Activated naive CD8-positive, alpha-beta T cell treated with anti-CD3 and anti-CD28 coated beads, Interleukin-2, amount 50 U/mL, for 16 hours (primary cell): ENCODE measurements around the gene GFER.
"Not testable (repeated sequence)": the region's sequence is repeated elsewhere in the genome, so short reads cannot be mapped to it uniquely, and the experiment has no call there.

Experiments
- DNase-seq: peaks from one replicate; pipeline ENCODE4 v3.0.0-alpha.2; 2020; ENCODE audit warnings: low read depth, low spot score

Gene GFER

GRCh38 chr16:1957434-1958142 is 26.4 kb upstream of the GFER start:
- DNase-seq, result not testable (repeated sequence)

DNA sequence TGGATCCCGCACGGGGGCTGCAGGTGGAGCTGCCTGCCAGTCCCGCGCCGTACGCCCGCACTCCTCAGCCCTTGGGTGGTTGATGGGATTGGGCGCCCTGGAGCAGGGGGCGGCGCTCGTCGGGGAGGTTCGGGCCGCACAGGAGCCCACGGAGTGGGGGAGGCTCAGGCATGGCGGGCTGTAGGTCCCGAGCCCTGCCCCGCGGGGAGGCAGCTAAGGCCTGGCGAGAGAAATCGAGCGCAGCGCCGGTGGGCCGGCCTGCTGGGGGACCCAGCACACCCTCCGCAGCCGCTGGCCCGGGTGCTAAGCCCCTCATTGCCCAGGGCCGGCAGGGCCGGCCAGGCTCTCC is 25.9 kb upstream of the GFER start:
- not testable (repeated sequence) for DNase-seq

- DNase-seq, result no peak
These were observed 25.2 kb upstream of the GFER start for GRCh38 chr16:1958715-1959268.

- DNase-seq, result peak; percentile 77
These were observed 24.5 kb upstream of the GFER start, which contains the start of gene NDUFB10 for GRCh38 chr16:1959269-1960039. NDUFB10 (plus strand) TSS chr16:1959538; CDS start chr16:1959625, 87 bp downstream.

GRCh38 chr16:1960665-1961630 is 23.0 kb upstream of the GFER start:
- DNase-seq, result no peak

- no peak for DNase-seq
These were observed 22.3 kb upstream of the GFER start for GRCh38 chr16:1961651-1962067.

- DNase-seq, result not testable (repeated sequence)
These were observed 21.5 kb upstream of the GFER start for GRCh38 chr16:1962161-1963153.

- no peak for DNase-seq
These were observed 20.0 kb upstream of the GFER start for GRCh38 chr16:1963806-1964505.

DNA sequence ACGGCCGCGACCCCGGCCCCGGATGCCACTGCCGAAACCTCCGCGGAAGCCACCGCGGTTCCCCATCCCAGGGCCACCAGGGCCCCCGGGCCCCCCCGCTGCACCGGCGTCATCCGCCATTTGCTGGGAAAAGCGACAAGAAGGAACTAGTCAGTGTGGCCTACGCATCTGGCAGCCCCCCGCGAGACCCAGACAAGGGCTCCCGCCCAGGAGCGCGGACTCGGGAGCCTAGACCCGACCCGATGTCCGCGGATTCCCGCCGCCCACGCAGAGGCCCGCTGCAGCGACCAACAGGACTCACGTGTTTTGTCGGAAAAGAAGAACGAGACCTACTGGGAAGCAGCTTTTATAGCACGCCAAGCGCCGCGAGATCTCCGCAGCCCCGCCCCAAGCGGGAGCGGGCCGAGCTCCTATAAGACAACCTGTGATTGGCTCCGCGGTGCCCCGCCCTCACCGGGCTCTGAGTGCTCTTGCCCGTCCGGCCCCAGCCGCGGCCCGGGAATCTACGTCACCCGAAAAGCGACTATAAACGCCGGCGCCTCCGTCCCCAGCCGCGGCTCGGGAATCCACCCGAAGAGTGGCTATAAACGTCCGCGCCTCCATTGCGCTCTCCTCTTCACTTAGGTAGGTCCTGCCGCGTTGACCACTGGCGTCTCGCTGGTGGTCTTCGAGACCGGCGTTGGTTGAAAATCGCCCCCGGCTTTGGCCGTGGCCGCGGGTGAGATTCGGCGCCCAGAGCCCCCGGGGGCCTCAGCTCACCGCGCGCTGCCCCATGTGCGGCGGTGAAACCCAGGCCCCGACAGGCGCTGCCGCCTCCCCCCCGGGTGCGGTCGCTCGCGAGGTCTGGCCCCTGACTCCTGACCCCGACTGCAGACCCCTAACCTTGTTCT is 19.2 kb upstream of the GFER start, which contains the start of gene RPS2:
RPS2 (minus strand) TSS at position 321 of the 890 bp plus-strand sequence; CDS start at position 120, 201 bp downstream.
- peak; percentile 99 for DNase-seq

DNA sequence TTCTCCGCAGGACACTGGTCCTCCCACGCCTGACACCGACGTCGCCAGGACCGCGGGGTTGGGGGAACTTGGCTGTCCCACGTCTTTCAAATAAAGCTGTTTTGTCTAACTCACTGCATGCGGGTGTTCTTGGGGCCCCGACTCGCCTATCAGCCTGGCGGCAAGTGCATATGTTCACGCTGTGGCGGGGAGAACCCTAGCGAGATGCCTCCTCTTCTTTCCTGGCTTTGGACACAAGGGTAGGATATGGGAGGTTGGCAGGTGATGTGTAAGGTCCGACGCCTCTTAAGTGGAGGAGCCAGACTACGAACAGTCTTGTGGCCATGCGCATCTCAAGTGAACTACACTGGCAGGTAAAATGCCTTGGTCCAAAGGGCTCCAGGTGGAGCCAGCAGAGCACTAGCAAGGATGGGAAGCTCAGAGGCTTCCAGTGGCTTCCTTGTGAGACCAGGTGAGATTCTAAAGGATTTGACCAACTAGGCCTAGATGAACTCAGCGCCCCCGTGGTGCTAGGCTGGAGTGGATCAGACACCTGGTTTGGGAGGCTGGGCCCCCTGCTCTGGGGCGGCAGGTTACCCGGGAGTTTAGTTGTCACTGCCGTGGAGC is 18.5 kb upstream of the GFER start:
- DNase-seq, result no peak

- no peak for DNase-seq
These were observed 17.5 kb upstream of the GFER start, which contains the start of gene RNF151 for GRCh38 chr16:1966460-1966859. RNF151 (plus strand) TSS chr16:1966856; CDS start chr16:1966882, 26 bp downstream.

DNA sequence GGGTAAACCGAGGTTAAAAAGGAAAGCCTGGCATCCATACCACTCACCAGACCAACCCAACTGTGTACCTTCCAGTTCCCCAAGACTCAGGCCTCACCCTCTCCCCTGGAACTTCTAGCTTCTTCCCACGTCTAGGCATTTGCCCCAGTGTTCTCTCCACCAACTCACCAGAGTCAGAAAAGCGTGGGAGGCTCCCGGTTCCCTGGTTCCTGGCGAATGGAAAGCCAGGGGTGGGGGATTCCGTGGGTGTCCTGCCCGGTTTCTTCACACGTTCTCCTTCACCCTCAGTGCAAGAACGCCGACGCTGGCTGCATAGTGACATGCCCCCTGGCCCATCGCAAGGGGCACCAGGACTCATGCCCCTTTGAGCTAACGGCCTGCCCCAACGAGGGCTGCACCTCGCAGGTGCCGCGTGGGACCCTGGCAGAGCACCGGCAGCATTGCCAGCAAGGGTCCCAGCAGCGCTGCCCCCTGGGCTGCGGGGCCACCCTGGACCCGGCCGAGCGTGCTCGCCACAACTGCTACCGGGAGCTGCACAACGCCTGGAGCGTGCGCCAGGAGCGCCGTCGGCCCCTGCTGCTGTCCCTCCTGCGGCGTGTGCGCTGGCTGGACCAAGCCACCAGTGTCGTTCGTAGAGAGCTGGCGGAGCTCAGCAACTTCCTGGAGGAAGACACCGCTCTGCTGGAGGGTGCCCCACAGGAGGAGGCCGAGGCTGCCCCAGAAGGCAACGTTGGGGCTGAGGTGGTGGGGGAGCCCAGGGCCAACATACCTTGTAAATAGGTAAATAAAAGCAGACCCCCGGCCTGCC is 15.6 kb upstream of the GFER start:
- DNase-seq, result no peak

DNA sequence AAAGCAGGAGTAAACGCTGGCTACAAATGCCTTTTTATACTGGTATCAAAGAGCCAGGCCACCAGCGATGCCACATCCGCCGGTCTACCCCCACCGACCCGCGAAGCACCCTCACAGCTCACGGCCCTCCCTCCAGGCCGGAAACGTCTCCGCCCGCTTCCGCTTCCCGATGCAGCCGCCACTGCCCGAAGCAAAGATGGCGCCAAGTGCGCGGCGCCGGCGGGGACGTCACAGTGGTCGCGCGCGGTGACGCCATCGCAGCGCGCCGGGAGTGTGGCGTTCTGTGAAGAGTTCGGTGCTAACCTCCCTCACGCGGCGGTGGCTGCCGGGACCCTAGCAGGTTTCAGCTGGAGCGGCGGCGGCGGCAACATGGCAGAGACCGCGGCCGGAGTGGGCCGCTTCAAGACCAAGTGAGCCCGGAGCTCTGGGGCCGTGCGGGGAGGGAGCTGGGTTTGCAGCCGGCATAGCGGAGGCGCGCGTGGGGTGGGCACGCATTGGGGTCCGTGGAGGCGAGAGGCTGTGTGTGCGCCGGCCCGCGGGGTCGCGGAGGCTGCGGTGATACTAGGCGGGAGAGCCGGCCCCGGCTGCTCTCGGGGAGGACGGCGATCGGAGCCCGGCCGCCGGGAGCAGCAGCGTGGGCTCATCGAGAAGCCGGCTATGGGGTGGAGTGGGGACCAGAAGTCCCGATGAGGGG is 12.1 kb upstream of the GFER start, which contains the start of gene TBL3:
TBL3 (plus strand) TSS at position 258 of the 694 bp plus-strand sequence; CDS start at position 370, 112 bp downstream.
- peak; percentile 90 for DNase-seq

DNA sequence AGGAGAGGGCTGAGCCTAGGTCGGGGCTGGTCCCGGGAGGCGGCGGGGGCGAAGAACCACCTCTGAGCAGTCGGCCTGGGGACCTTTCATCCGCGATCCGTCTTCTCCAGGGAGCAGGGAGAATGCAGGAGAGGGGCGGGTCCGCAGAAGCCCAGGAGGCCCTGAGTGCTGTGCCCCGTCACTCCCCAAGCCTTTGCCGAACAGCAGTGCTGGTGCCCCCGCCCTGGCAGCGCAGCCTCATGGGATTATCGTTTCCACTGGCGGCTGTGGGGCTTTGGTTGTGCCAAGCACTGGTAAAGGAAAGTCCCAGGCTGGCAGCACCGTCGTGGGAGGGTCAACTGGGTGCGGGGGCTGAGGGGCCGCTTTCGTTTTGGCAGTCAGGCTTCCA is 11.5 kb upstream of the GFER start:
- DNase-seq, result no peak

DNA sequence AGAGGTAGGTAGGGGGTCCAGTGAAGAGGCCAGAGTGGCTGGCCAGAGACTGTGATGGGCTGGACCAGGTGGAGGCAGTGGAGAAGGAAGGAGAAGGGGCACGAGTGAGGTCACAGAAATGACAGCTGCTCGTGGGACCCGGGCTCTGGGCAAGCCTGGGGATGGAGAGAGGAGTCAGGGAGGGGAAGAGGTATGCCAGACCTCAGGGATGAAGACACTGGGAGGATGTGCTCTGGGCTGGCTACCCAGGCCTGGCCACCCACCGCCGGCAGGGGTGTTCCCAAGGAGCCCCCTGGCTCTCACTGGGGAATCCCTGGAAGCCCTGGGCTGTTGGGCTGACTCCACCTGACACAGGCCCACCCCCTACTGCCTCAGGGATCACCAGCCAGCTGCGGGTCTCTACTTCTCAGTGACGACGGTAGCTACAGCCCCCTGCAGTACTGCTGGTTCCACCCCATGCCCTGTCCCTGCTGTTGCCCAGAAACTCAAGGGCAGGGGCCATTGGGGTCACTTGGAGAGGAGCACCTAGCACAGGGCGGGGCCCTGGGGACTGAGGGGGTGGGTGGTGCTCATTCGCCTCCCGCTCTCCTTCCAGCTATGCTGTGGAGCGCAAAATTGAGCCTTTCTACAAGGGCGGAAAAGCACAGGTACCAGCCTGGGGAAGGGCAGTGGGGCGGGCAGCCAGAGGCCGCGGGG is 10.4 kb upstream of the GFER start:
- DNase-seq, result no peak
